ENCODE results near the gene LGALS4.

DNA sequence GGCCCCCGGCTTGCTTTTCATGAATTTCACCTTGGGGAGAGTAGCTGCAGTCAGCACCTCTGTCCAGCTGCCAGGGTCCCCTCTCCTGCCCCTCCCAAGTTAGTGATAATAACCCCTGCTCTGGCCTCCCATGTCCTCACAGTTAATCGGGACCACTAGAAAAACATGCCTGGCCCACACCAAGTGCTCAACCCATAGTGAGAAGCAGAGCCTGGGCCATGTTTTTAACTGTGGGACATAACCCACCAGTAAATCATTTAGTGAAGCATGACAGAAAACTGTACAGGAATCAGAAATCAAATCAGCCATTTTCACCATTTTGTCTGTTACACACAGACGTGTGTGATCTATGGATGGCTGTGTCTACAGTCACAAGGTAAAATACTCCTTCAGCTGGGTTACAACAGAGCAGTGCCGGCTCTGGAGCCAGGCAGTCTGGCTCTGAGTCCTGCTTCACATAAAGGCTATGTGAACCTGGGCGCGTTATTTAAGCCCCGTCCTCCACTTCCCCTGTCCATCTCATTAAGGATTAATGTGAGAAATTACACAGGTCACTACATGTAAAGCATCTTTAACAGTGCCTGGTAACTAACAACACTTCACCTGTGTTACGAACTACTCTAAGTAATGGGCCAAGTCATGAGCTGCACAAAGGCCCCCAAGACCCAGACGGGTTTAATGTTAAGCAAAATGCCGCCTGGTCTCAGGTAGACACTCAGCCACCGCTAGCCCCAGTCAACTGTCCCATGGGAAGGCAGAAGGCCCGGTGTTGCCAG is 26.4 kb upstream of the LGALS4 start:
- TF ChIP-seq EZH2 (IDR thresholded peaks at IDR 0.05; ENCODE audit: low read depth), result no peak
- TF ChIP-seq, protein P1, sequence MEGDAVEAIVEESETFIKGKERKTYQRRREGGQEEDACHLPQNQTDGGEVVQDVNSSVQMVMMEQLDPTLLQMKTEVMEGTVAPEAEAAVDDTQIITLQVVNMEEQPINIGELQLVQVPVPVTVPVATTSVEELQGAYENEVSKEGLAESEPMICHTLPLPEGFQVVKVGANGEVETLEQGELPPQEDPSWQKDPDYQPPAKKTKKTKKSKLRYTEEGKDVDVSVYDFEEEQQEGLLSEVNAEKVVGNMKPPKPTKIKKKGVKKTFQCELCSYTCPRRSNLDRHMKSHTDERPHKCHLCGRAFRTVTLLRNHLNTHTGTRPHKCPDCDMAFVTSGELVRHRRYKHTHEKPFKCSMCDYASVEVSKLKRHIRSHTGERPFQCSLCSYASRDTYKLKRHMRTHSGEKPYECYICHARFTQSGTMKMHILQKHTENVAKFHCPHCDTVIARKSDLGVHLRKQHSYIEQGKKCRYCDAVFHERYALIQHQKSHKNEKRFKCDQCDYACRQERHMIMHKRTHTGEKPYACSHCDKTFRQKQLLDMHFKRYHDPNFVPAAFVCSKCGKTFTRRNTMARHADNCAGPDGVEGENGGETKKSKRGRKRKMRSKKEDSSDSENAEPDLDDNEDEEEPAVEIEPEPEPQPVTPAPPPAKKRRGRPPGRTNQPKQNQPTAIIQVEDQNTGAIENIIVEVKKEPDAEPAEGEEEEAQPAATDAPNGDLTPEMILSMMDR (conservative IDR thresholded peaks at IDR 0.05), result peak; percentile 30; the same call in 1 of the 2 replicates

Measured in PC-9 (cell line).